HG03558 (cell line): ENCODE measurements around the gene RNF217.
"Not testable (repeated sequence)": the region's sequence is repeated elsewhere in the genome, so short reads cannot be mapped to it uniquely, and the experiment has no call there.

Experiments used
- ATAC-seq: cut with Tn5 transposase; IDR thresholded peaks from one replicate; pipeline ENCODE4 v1.9.1; 2021; ENCODE audit warnings: moderate number of reproducible peaks; ENCODE audit not compliant: unreplicated experiment; ENCODE audit errors: extremely low read depth

RNF217 gene

DNA sequence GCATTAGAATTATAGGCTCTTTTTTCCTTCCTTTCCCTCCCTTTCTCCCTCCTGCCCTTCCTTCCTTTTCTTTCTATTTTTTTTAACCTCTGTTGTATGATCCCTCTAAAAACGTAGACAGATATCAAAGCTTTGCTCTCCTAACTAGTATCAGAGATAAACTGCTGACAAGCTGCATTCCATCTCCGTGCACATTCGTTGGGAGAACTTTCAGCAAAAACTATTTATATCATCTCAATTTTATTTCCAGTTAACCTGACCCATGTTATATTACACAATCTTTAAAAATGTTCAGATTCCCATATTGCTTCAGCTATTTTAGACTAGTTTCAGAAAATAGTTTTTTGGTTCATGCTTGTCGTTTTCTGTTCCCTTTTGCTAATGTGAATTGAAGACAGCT, 47.3 kb downstream of the RNF217 start:
- no peak for ATAC-seq

DNA sequence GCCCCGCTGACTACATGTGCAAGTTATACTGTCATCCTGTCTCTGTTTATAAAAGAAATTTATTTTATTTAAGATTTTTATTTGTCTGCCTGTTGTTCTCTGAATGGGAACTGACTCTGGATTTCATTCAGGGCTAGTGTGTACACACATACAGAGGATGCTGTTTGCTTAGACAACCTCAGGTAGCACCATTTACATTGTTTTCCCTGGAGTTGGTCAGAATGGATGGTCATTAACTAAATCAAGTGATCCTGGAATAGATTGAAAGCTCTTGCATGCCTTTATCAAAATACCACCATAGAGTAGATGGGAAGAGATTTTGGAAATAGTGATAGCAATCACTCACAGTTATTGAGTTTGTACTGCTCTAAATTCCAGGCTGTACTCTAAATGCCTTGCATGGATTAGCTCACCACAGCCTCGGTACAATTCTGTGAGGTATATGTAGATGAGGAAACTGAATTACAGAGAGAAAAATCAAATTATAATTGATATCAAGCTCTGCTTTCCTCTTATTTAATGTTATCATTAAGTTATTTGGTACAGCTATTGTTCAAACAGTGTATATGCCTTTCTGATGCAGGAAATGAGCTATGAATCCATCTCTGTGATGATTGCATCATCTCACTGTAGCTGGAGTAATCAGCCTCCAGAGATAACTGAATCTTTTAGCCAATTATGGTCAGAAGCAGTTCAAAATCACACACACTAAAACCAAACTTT, 51.9 kb downstream of the RNF217 start:
- no peak for ATAC-seq

DNA sequence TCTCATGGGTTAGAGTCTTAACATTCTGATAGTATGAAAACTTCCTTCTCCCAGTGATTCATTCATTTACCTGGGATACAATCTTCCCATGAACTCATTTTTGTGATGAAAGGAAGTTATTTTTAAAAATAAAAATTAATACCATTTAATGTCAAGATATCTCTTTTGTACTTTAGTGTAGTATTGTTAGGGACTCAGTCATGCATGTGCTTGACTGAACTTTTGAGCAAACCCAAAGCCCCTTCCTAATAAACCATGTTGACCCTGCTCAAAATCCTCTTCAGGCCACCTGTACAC, 52.4 kb downstream of the RNF217 start:
- ATAC-seq: no peak

DNA sequence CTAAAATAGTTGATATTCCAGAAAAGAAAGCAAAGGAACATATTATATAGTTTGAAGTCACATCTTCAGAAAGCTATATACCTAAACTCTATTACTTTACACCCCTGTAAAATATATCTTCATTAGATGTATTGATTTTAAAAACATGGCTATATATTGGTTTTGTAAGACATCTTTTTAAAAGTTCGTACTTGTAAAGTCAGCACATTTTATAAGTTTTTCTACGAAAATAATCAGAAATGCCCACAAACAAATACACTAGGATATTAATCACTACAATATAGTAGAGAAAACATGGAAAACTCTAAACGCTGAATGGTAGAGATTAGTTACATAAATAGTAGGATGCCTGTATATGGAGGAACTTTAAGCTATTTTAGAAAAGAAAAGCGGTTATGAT, 52.9 kb downstream of the RNF217 start:
- ATAC-seq: no peak

DNA sequence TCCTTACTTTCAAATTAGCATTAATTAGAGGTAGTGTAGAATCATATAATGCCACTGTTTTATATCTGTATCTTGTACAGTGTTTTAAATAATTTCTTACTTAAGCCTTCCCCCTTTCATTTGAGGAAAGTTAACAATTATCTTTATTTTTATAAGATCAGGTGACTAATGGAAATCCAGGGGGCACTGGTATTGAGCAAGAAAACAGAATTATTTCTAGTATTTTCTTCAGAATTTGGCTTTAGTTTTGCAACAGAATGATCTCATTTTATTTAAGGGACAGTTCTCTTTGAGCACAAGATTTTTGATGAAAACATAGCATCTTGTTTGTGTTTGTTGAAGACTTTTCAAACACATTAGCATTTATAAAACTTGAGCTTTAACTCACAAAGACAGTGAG, 55.9 kb downstream of the RNF217 start:
- no peak for ATAC-seq

DNA sequence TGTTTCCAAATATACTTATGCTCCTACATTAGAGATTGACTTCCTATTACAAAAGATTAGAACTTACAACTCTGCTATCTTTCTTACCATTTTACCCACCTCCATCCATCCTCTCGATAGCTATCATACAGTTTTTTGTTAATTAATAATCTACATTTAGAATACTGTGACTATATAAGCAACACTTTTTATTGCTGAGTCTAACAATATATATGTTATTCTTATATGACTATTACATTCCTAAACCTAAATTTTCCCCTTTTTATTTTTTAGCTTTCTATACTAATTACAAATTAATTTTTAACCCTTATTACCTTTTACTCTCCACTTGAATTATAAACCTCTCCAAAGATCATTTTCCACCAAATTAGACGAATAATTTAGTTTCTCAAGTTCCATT, 57.0 kb downstream of the RNF217 start:
- no peak for ATAC-seq

DNA sequence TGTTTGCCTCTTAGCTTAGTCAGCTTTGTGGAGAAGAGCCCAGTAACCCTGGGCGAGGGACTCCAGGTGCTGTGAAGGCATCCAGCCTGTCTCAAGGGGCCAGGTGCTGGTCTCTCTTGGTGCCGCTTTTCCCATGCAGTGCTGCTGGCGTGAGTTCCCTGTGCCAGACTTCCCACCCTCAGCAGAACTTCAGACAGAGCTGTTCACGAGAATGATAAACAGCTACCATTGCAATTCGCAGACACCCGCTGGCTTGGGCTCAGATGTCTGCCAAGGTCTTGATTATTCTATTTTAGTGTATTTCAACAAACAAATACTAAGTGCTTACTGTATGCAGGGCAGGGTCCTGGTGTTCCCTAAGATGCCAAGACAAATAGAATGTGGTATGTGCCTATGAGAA, 57.7 kb downstream of the RNF217 start:
- ATAC-seq: no peak

DNA sequence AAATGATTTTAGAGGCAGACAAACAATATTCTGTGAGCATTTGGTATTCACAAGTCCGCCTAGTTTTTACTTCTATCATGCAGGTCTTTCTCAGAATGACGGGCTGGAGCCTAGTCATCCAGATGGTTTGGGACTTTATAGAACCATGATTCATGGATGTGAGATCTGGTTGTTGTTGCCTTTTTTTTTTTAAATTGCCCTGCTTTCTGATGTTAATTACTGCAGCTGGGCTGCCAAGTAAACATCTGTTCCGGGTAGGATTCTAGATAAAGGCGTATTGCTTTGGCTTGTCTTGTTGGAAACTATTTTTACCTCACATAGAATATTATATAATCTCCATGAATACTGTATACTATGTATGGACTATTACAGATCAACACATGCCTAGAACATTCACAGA, 58.1 kb downstream of the RNF217 start:
- no peak for ATAC-seq

DNA sequence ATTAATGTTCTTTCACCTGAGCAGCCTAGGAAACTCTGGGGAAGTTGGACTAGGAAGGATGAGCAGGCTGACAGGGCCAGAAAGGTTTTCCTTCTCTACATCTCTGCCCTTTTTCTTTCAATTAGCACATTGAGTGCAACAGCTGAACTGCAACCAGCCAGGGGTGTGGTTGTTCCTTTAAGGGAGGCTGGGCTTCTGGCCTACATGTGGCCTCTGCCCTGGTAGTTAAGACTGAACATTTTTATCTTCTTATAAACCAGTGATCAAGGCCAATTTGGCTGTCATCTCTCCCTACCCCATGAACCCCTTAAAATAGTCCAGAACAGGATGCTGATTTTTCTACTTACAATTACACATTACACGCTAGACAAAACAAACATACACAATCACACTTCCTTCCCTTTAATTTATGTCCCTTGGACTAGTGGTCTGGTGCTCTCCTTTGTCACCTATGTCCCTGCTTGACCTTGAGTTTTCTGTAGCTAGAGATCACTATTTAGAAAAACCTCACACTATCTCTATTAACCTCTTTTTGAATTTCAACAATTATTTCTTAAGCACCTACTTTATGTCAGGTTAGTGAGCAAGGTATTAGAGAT, 60.3 kb downstream of the RNF217 start:
- no peak for ATAC-seq

DNA sequence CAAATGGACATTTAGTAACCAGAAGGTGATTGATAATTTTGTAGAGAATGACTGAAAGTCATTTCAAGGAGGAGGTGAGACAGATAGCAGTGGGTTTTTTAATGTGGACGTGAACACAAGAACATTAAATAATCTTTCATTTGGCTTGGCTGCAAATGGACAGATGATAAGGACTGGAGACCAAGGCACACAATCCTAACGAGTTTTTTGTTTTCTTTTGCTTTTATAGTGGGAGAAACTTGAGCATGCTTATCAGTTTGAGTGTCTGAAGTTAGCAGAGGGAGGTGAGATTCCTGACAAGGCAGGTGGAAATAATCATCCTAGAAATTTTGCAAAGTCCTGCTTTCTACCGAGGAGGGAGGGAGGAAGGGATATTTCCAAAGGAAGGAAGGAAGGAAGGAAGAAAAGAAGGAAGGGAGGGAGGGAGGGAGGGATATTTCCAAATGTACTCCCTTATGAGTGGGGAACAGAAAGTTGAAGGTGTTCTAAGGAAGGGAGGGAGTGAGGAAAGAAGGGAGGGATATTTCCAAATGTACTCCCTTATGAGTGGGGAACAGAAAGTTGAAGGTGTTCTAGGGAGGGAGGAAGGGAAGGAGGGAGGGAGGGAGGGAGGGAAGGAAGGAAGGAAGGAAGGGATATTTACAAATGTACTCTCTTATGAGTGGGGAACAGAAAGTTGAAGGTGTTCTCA, 63.1 kb downstream of the RNF217 start:
- no peak for ATAC-seq

DNA sequence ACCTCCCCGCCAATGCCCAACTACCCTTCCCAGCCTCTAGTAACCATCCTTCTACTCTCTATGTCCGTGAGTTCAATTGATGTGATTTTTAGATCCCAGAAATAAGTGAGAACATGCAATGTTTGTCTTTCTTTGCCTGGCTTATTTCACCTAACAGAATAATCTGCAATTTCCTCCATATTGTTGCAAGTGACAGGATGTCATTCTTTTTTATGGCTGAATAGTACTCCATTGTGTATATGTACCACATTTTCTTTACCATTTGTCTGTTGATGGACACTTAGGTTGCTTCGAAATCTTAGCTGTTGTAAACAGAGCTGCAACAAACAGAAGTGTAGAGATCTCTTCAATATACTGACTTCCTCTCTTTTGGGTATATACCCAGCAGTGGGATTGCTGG, 65.0 kb downstream of the RNF217 start:
- no peak for ATAC-seq

DNA sequence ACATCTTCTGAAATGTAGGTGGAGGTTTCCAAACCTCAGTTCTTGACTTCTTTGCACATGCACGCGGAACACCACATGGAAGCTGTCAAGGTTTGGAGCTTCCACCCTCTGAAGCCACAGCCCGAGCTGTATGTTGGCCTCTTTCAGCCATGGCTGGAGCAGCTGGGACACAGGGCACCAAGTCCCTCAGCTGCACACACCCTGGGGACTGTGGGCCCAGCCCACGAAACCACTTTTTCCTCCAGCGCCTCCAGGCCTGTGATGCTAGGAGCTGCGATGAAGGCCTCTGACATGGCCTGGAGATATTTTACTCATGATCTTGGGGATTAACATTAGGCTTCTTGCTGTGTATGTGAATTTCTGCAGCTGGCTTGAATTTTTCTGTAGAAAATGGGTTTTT, 68.7 kb downstream of the RNF217 start:
- ATAC-seq: no peak

DNA sequence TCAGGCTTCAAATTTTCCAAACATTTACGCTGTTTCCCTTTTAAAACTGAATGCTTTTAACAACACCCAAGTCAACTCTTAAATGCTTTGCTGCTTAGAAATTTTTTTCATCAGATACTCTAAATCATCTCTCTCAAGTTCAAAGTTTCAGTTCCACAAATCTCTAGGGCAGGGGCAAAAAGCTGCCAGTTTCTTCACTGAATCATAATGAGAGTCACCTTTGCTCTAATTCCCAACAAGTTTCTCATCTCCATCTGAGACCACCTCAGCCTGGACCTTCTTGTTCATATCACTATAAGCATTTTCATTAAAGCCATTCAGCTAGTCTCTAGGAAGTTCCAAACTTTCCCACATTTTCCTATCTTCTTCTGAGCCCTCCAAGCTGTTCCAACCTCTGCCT, 69.1 kb downstream of the RNF217 start:
- ATAC-seq: no peak

DNA sequence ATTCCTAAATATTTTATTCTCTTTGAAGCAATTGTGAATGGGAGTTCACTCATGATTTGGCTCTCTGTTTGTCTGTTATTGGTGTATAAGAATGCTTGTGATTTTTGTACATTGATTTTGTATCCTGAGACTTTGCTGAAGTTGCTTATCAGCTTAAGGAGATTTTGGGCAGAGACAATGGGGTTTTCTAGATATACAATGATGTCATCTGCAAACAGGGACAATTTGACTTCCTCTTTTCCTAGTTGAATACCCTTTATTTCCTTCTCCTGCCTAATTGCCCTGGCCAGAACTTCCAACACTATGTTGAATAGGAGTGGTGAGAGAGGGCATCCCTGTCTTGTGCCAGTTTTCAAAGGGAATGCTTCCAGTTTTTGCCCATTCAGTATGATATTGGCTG, 72.7 kb downstream of the RNF217 start:
- ATAC-seq: not testable (repeated sequence)

DNA sequence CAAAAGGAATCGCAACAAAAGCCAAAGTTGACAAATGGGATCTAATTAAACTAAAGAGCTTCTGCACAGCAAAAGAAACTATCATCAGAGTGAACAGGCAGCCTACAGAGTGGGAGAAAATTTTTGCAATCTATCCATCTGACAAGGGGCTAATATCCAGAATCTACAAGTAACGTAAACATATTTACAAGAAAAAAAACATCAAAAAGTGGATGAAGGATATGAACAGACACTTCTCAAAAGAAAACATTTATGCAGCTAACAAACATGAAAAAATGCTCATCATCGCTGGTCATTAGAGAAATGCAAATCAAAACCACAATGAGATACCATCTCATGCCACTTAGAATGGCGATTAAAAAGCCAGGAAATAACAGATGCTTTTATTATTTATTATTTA, 74.2 kb downstream of the RNF217 start:
- ATAC-seq: not testable (repeated sequence)

DNA sequence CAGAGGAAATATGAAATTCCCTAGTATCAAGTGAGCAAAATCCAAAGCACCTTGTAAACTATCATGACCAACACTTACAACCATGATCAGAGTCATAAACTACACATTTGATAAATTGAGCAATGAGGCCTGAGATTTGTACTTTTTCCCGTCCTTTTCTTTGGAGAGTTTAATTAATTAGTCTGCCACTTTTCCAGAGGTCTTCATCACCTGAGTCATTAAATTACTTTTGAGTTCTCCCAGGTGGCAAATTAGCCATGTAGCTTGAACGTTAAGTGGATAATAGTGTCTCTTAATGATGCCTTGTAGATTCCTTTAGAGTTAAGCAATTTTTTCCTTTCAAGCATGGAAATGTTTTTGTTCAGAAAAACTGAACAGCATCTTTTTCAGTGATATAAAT, 75.6 kb downstream of the RNF217 start:
- ATAC-seq: no peak

DNA sequence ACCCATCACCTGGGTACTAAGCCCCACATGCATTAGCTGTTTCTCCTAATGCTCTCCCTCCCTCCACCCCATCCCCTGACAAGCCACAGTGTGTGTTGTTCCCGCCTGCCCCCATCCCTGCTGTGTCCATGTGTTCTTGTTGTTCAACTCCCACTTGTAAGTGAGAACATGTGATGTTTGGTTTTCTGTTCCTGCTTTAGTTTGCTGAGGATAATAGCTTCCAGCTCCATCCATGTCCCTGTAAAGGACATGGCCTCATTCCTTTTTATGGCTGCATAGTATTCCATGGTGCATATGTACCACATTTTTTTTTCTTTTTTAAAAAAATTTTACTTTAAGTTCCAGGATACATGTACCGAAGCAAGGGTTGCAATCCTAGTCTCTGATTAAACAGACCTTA, 76.7 kb downstream of the RNF217 start:
- ATAC-seq: no peak

DNA sequence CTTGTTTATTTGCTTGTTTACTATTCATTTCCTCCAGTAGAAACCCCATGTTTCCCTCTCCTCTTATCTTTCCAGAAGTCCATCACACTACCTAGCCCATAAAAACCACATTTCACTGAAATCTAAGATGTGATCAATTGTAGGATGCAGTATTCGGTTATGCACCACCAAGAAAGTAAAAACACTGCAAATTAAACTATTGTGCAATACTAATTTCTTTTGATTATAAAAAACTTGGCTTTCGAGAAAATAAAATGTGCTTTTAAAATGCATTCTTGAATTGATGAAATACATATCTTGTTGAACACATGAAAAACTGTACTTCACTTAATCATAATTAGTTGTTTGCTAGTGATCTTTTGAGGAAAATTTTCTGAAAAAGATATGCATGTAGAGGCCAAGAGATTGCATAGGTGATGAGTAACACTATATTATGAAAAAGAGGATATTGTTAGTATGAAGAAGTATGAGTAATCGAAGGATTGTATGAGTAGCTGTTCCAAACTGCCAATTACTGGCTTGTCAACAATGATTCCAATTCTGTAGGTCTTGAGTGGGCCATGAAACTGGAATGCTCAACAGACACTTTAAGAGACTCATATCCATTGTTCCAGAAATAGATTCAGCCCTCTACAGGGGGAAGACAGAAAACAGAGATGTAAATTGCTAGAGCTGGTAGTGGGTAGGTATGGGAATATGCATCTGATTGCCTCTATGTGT, 79.7 kb downstream of the RNF217 start:
- ATAC-seq: no peak

DNA sequence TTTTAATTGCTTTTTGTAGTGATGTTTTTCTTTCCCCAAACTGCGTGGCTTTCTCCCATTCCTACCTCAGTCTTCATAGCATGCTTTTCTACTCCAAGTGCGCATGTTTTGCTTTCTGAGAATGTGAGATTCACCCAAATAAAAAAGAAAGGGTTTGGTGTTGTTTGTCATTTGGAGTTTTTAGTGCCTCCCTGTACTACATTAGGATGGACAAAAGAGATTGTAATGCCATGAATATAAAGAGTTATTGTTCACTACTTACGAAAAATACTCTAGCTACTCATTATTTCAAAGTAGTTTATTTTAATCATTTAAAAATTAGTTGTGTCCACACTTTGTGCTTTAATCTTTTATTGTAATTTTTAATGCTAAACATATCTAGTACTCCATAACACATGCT, 81.8 kb downstream of the RNF217 start:
- ATAC-seq: no peak

DNA sequence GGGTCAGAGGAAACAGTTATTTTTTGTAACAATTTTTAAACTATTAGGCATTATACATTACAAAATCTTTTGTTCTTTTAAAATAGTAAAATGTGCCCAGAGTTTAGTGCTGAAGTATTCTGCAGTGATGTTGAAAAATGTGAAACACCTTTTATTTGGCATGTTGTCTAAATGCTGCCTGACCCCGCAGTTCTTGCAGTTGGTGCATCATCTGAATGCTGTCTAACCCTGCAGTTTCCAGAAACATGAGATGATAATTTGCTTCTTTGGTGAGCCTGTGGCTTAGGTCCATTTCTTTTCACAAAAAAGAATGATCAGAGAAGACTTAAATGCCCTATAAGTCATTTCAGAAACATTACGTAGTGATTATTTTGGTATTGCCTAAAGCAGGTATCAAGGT, 82.4 kb downstream of the RNF217 start:
- no peak for ATAC-seq
